ENCODE measurements around the gene OSCP1.
"Not testable (repeated sequence)": the region's sequence is repeated elsewhere in the genome, so short reads cannot be mapped to it uniquely, and the experiment has no call there.

The OSCP1 gene, protein sequence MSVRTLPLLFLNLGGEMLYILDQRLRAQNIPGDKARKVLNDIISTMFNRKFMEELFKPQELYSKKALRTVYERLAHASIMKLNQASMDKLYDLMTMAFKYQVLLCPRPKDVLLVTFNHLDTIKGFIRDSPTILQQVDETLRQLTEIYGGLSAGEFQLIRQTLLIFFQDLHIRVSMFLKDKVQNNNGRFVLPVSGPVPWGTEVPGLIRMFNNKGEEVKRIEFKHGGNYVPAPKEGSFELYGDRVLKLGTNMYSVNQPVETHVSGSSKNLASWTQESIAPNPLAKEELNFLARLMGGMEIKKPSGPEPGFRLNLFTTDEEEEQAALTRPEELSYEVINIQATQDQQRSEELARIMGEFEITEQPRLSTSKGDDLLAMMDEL

DNA sequence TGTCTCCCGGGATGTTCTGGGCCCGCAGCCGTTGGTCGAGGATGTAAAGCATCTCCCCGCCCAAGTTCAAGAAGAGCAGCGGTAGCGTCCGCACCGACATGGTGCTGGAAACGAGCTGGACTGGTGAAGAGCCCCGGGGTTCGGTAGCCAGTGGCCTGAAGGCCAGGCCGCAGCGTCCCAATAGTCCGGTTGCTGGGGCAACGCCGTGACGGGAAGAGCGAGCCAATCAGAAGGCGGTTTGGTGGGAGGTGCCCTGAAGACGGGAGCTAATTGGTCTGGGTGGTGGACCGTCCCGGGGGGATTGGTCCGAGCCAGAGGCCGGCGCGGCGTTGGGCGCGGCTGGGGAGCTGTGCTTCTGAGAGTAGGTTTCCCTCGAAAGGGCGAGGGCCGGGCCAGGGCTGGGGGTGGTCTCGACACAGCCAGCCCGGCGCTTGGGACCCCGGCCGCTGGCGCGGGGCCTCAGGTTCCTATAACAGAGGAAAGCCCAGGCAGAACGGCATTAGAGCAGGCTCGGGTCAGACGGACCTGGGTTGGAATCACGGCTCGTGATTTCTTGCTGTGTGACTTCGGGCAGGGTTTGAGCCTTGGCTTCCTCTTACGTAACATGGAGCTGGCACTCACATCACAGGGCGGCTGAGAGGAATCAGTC is at the start of gene OSCP1:
OSCP1 (minus strand) TSS at position 182 of the 649 bp plus-strand sequence; CDS start at position 100, 82 bp downstream.
- peak; percentile 100 for DNase-seq (ENCODE audit: low spot score)

DNA sequence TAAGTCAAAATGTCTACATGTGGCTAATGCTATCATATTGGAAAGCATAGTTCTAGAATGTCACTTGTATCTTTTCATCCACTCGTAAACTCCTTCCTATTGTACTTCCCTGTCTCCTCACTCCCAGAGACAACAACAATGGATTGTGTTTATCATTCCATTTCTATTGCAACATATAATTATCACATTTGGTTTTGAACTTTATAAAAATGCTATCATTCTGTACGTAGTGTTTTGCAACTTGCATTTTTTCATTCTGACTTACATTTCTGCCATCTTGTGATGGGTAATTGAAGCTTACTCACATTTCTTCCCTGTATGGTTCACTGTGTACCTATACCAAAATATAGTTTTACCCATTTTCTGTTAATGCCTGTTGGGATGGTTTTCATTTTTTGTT is 47.0 kb upstream of the OSCP1 start:
- DNase-seq (ENCODE audit: low spot score) = no peak

DNA sequence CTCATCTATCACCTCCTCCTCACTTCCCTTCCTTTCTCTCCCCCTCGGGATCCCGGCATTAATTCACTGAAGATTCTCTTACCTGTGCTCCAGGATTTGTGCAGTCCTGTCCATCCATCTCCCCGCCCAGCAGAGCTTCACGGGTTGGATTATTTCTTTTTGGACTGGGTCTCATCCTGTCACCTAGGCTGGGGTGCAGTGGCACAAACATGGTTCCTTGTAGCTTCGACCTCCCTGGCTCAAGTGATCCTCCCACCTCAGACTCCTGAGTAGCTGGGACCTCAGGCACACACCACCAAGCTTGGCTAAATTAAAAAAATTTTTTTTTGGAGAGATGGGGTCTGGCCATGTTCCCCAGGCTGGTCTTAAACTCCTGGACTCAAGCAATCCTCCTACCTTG is 44.7 kb upstream of the OSCP1 start:
- DNase-seq (ENCODE audit: low spot score) = no peak

DNA sequence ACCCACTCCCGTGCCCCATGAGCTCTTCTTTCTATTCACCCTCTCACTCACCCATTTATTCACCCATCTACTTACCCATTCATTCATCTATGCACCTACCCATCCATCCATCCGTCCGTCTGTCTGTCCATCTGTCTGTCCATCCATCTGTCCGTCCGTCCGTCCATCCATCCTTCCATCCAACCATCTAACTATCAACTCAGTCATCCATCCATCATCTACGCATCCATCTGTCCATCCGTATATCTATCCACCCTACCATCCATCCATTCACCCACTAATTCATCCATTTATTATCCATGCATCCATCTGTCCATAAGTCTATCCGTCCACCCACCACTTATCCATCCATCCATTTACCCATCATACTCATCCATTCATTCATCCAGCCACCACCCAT is 43.3 kb upstream of the OSCP1 start:
- DNase-seq (ENCODE audit: low spot score) = no peak

- no peak for DNase-seq (ENCODE audit: low spot score)
These were observed 42.2 kb upstream of the OSCP1 start for GRCh38 chr1:36492491-36492890.

GRCh38 chr1:36489258-36490051 is 39.2 kb upstream of the OSCP1 start:
- DNase-seq (ENCODE audit: low spot score) = not testable (repeated sequence)

- no peak for DNase-seq (ENCODE audit: low spot score)
These were observed 37.7 kb upstream of the OSCP1 start for GRCh38 chr1:36487906-36488305.

DNA sequence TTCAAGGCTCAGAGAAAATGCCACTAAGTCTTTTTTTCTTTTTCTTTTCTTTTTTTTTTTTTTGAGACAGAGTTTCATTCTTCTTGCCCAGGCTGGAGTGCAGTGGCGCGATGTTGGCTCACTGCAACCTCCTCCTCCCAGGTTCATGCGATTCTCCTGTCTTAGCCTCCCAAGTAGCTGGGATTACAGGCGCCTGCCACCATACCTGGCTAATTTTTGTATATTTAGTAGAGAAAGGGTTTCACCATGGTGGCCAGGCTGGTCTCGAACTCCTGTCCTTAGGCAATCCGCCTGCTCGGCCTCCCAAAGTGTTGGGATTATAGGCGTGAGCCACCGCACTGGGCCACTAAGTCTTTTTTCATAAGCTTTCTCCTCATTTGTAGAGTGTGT is 37.1 kb upstream of the OSCP1 start:
- DNase-seq (ENCODE audit: low spot score) = not testable (repeated sequence)

GRCh38 chr1:36486439-36487335 is 36.4 kb upstream of the OSCP1 start:
- DNase-seq (ENCODE audit: low spot score) = no peak

- DNase-seq (ENCODE audit: low spot score) = no peak
These were observed 35.8 kb upstream of the OSCP1 start for GRCh38 chr1:36486093-36486438.

GRCh38 chr1:36484099-36484498 is 33.8 kb upstream of the OSCP1 start:
- no peak for DNase-seq (ENCODE audit: low spot score)

DNA sequence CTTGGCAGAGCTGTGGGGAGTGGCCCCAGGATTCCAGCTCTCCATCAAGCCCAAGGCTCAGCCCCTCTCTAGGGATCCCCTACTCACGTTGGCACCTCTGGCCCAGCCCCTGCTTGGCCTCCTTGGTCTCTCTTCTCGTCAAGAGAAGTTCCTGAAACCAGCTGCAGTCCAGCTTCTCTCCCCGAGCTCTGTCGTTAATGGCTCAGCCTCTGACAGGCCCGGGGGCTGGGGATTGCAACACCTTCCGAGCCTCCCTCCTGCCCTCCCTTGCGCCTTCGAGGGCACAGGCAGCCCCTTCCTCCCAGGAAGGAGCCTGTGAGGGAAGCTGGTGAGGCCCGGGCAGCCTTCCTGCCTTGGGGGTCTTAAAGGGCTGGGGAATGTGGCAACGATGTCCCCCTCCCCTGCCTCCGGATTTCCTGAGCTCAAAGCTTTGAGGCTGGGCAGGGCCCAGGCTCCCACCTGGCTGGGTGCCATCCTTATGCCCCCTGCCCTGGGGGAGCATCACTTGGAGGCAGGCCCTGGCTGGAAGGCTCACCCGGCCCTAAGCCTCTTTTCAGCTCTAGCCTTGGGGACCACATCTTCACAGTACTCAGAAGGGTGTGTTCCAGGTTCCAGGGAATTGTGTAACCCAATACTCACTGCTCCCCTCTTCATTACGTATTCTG is 32.6 kb upstream of the OSCP1 start, which contains the start of gene CSF3R:
CSF3R (minus strand) TSS at position 190 of the 665 bp plus-strand sequence. CDS start 3,417 bp downstream, outside the sequence.
- no peak for DNase-seq (ENCODE audit: low spot score)

DNA sequence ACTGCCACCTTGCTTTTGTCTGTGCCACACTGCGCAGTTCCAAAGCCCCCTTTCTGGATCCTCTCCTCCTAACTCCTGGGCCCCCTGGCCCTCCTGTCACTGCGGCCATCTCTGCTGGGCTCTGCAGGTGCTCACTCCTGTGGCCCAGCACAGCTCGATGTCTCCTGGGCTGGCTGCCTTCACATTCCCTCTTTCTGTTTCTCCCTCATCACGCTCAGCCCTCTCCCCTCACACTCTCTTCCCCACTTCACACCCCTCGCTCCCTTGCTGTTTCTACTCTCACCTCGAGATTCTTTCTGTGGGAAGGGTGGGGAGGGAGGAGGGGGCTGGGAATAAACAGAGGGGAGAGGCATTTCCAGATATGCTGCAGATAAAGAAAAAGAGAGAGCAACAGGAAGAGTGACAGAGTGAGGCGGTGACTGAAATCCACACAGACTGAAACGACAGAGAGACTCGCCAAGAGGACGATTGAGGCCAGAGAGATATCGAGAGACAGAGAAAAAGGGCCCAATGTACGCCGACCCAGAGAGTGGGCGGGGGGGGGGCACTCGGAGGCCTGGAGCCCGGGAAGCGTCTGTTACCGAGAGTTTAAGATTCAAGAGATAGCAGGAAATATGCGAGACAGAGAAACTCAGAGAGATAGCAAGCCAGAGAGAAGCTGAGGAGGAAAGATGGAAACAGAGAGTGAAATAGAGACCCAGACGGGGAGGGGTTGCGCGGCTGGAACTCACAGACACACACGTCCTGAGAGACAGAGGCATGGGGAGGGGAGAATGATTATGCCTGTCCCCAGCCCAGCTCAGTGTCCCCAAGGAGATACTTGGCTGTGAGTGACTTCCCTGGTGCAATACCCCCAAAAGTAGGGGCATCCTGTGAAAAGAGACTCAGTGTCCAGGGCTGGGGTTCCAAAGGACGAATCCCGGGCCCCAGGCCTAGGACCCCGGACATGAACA is 31.8 kb upstream of the OSCP1 start:
- no peak for DNase-seq (ENCODE audit: low spot score)

GRCh38 chr1:36481091-36481490 is 30.8 kb upstream of the OSCP1 start:
- no peak for DNase-seq (ENCODE audit: low spot score)

DNA sequence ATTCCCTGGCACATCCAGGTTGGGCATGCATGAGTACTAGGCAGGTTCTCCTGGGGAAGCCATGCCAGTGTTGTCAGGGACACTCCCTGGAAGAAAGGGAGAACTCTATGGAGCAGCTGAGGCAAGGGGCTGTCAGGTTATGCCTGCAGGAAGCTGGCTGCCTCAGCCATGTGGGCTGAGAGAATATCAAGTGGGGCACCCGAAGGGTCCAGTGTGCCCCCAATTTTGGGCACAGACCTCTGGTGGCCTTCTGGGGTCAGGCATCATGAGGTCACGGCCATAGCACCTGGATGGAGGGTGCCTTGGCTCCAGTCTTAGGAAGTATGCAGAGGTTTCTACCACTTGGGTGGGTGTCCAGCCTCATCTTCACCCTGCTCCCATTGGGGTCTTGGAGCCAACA is 29.9 kb upstream of the OSCP1 start:
- no peak for DNase-seq (ENCODE audit: low spot score)

DNA sequence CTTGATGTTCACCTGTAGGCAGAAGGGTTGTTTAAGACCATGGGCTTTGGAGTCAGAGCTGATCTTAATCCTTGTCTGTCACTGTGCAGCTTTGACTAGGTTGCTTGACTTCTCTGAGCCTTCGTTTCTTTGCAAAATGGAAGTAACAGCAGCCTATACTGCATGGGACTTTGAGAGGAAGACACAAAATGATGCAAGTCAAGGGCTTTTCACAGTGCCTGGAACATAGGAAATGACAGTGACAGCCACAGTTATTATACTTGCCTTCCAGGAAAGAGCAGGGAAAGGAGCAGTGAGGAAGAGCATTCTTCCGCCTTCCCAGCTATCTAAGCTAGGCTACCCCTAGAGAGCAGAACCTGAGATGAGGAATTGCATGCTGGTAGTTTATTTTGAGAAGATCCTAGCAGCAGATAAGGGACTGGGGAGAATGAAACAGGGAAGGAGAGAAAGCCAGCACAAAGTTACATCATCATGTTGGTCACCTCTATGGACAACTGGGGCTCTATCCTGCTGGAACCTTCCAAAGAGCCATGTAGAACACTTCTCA is 29.3 kb upstream of the OSCP1 start:
- no peak for DNase-seq (ENCODE audit: low spot score)

- not testable (repeated sequence) for DNase-seq (ENCODE audit: low spot score)
These were observed 27.4 kb upstream of the OSCP1 start for GRCh38 chr1:36477615-36478014.

- no peak for DNase-seq (ENCODE audit: low spot score)
These were observed 26.7 kb upstream of the OSCP1 start for GRCh38 chr1:36476945-36477344.

DNA sequence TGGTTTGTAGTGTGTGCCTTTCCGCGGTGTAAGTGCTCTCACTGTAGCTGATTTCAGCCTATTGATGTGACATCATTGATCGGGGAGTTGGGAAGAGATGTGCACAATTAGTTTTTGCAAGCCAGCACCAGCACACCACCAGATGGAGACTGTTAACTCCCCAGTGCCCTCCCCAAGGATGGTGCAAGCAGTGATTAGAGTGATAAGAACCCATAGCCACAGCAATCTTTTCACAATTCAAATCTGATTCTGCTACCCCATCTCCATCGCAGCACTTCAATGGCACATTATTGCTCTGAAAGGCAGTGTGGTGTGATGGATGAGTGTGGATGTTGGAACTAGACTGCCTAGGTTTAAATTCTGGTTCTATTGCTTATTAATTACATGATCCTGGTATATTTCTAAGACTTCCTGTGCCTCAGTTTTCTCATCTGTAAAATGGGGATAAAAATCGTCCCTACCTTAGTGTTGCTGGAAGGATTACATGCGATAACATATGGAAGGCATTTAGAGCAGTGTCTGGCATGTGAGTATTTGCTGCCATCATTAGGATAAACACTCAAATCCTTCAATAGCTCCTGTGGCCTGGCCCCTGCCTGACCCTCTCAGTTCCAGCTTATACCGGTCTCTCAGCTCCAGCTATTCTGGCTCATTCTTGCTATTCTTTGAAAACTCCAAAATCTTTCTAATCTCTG is 25.8 kb upstream of the OSCP1 start:
- no peak for DNase-seq (ENCODE audit: low spot score)
